GM12801 (cell line): ENCODE measurements around the gene DIP2C.

Experiments
- CTCF ChIP-seq: IDR thresholded peaks from one replicate; pipeline ENCODE4 v1.5.1; 2011; ENCODE audit warnings: control low read depth; ENCODE audit not compliant: insufficient read length; ENCODE audit errors: extremely low read depth

DIP2C gene

GRCh38 chr10:725302-725701 is 35.8 kb upstream of the DIP2C start:
- no peak for TF ChIP-seq CTCF

- no peak for TF ChIP-seq CTCF
Measured at GRCh38 chr10:723973-724372, 34.5 kb upstream of the DIP2C start.

GRCh38 chr10:722281-723060 is 33.0 kb upstream of the DIP2C start:
- no peak for TF ChIP-seq CTCF

- TF ChIP-seq CTCF = no peak
Measured at GRCh38 chr10:718143-718700, 28.8 kb upstream of the DIP2C start.

- no peak for TF ChIP-seq CTCF
Measured at GRCh38 chr10:717458-717857, 28.0 kb upstream of the DIP2C start.

GRCh38 chr10:716821-717220 is 27.4 kb upstream of the DIP2C start:
- TF ChIP-seq CTCF = no peak

GRCh38 chr10:714214-714613 is 24.7 kb upstream of the DIP2C start:
- no peak for TF ChIP-seq CTCF

- TF ChIP-seq CTCF = no peak
Measured at GRCh38 chr10:712575-712974, 23.1 kb upstream of the DIP2C start.
